HepG2 (cell line): ENCODE measurements around the gene XXYLT1. TPM values are rescaled to one million over a fixed set of nuclear protein-coding genes. Genes with fewer than 3 reads are reported as not detected.

Experiments used
- AGO1 ChIP-seq: fragments of 200-400 bp; formaldehyde crosslinking; IDR thresholded peaks from 2 replicates; pipeline ENCODE4 v1.6.1; 2017; ENCODE audit warnings: mild to moderate bottlenecking, low read depth, low read length, moderate library complexity; ENCODE audit not compliant: poor library complexity, severe bottlenecking
- AKAP8 ChIP-seq: sonication (generic); formaldehyde crosslinking; IDR thresholded peaks from 2 replicates; pipeline ENCODE4 v1.5.1; 2020; ENCODE audit warnings: mild to moderate bottlenecking, missing genetic modification reagents
- CREM ChIP-seq, 2 experiments: sonication (generic) in 1 of 2; formaldehyde crosslinking in 1 of 2; IDR thresholded peaks; 2 replicates each; pipeline versions ENCODE4 v1.4.0 to v1.6.1; 2016 to 2020; ENCODE audit warnings: antibody characterized with exemption in 1 of 2, mild to moderate bottlenecking in 1 of 2, missing genetic modification reagents in 1 of 2
- DNMT3B ChIP-seq: conservative IDR thresholded peaks from 2 replicates; pipeline ENCODE4 v1.6.1; 2016; ENCODE audit warnings: missing biosample characterization, control low read depth
- E2F2 ChIP-seq: sonication (generic); formaldehyde crosslinking; IDR thresholded peaks from 2 replicates; pipeline ENCODE4 v1.4.0; 2020; ENCODE audit warnings: missing genetic modification reagents, borderline replicate concordance
- ERF ChIP-seq: IDR thresholded peaks from 2 replicates; pipeline ENCODE4 v1.6.1; 2018; ENCODE audit warnings: missing biosample characterization, missing genetic modification reagents
- GPBP1L1 ChIP-seq: sonication (generic); formaldehyde crosslinking; IDR thresholded peaks from 2 replicates; pipeline ENCODE4 v1.5.0; 2020; ENCODE audit warnings: mild to moderate bottlenecking, missing genetic modification reagents
- HMGXB4 ChIP-seq, 2 experiments: sonication (generic) in 1 of 2; formaldehyde crosslinking in 1 of 2; IDR thresholded peaks; 2 replicates each; pipeline versions ENCODE4 v1.4.0 to v1.6.1; 2018 to 2020; ENCODE audit warnings: missing genetic modification reagents in 2 of 2, borderline replicate concordance in 1 of 2, low read depth in 1 of 2, mild to moderate bottlenecking in 1 of 2, missing biosample characterization in 1 of 2
- JARID2 ChIP-seq: sonication (generic); formaldehyde crosslinking; IDR thresholded peaks from 2 replicates; pipeline ENCODE4 v1.8.1; 2023; ENCODE audit warnings: missing genetic modification reagents, inconsistent platforms; ENCODE audit not compliant: insufficient replicate concordance
- KDM2A ChIP-seq: sonication (generic); formaldehyde crosslinking; IDR thresholded peaks from 2 replicates; pipeline ENCODE4 v1.4.0; 2020; ENCODE audit warnings: low read depth, missing genetic modification reagents, borderline replicate concordance
- MEIS1 ChIP-seq: sonication (generic); formaldehyde crosslinking; IDR thresholded peaks from 2 replicates; pipeline ENCODE4 v1.9.0; 2021; ENCODE audit warnings: mild to moderate bottlenecking, missing genetic modification reagents, moderate library complexity, borderline replicate concordance
- MLLT10 ChIP-seq: sonication (generic); formaldehyde crosslinking; IDR thresholded peaks from 2 replicates; pipeline ENCODE4 v1.4.0; 2020; ENCODE audit warnings: missing genetic modification reagents
- MXD4 ChIP-seq: IDR thresholded peaks from 2 replicates; pipeline ENCODE4 v1.6.1; 2016; ENCODE audit warnings: mild to moderate bottlenecking, missing biosample characterization, missing genetic modification reagents
- MYC ChIP-seq: sonication (generic); formaldehyde crosslinking; IDR thresholded peaks from 2 replicates; pipeline ENCODE4 v1.9.0; 2021; ENCODE audit warnings: missing genetic modification reagents, borderline replicate concordance
- NFATC3 ChIP-seq: sonication (generic); formaldehyde crosslinking; IDR thresholded peaks from 2 replicates; pipeline ENCODE4 v1.5.1; 2020; ENCODE audit warnings: mild to moderate bottlenecking, missing genetic modification reagents
- RARG ChIP-seq: sonication (generic); formaldehyde crosslinking; IDR thresholded peaks from 2 replicates; pipeline ENCODE4 v1.4.0; 2020; ENCODE audit warnings: low read depth, mild to moderate bottlenecking, missing genetic modification reagents
- SP2 ChIP-seq: sonication (generic); formaldehyde crosslinking; IDR thresholded peaks from 2 replicates; pipeline ENCODE4 v1.5.1; 2020; ENCODE audit warnings: mild to moderate bottlenecking, missing genetic modification reagents
- TMF1 ChIP-seq: sonication (generic); formaldehyde crosslinking; IDR thresholded peaks from 2 replicates; pipeline ENCODE4 v1.8.1; 2022; ENCODE audit warnings: low read depth, missing genetic modification reagents
- ZBTB21 ChIP-seq: sonication (generic); formaldehyde crosslinking; IDR thresholded peaks from 2 replicates; pipeline ENCODE4 v1.4.0; 2020; ENCODE audit warnings: missing genetic modification reagents
- ZBTB42 ChIP-seq: sonication (generic); formaldehyde crosslinking; IDR thresholded peaks from 2 replicates; pipeline ENCODE4 v1.5.0; 2020; ENCODE audit warnings: mild to moderate bottlenecking, missing genetic modification reagents
- ZNF10 ChIP-seq: sonication (generic); formaldehyde crosslinking; IDR thresholded peaks from 2 replicates; pipeline ENCODE4 v1.4.0; 2020; ENCODE audit warnings: mild to moderate bottlenecking, low read depth, missing genetic modification reagents, borderline replicate concordance
- ZNF296 ChIP-seq: sonication (generic); formaldehyde crosslinking; conservative IDR thresholded peaks from 2 replicates; pipeline ENCODE4 v1.5.0; 2020; ENCODE audit warnings: mild to moderate bottlenecking, missing genetic modification reagents
- ZNF337 ChIP-seq: sonication (generic); formaldehyde crosslinking; IDR thresholded peaks from 2 replicates; pipeline ENCODE4 v1.5.1; 2020; ENCODE audit warnings: missing genetic modification reagents, low read depth, mild to moderate bottlenecking, borderline replicate concordance
- ZNF558 ChIP-seq: sonication (generic); formaldehyde crosslinking; IDR thresholded peaks from 2 replicates; pipeline ENCODE4 v1.9.0; 2022; ENCODE audit warnings: mild to moderate bottlenecking, missing genetic modification reagents, borderline replicate concordance
- ZNF781 ChIP-seq: sonication (generic); formaldehyde crosslinking; IDR thresholded peaks from 2 replicates; pipeline ENCODE4 v1.5.1; 2020; ENCODE audit warnings: borderline replicate concordance, mild to moderate bottlenecking, missing genetic modification reagents; ENCODE audit errors: not compliant biosample characterization
- polyA plus RNA-seq, 8 experiments: library from polyadenylated mRNA; depleted of rRNA in 3 of 8; stranded (reverse) in 7 of 8; unstranded in 1 of 8; fragments of >200 nt; fragmentation: Illumina TruSeq in 4 of 8; extraction: Trizol in 4 of 8; gene quantifications; 2 replicates each; pipeline versions ENCODE4 v1.2.1 to v1.2.3, GENCODE V29; 2011 to 2016; ENCODE audit warnings: low read depth in 4 of 8, missing spikeins in 1 of 8, mixed read lengths in 1 of 8; ENCODE audit not compliant: insufficient read depth in 1 of 8
- total RNA-seq, 5 experiments: library from RNA; depleted of rRNA; stranded (reverse); fragments of >200 nt; fragmentation: Illumina TruSeq; extraction: Trizol; gene quantifications; 2 replicates each; pipeline ENCODE4 v1.2.3, GENCODE V29; 2016; ENCODE audit warnings: low read depth in 1 of 5

Gene XXYLT1
- total and polyA plus RNA-seq, 2 of the 13 experiments (the other 11 are each of a cell fraction or from before 2014, with no cell fraction given): 17.7 to 19.0 TPM

GRCh38 chr3:195198426-195199346 is 72.3 kb downstream of the XXYLT1 start (continued):
- 0 out of 4 replicates have a peak, but pooled peaks of 1 of the 2 experiments have one; percentile 23 for TF ChIP-seq HMGXB4 (CRISPR knock-in tag; IDR thresholded peaks at IDR 0.05; ENCODE audit: borderline replicate concordance in 1 of 2, low read depth in 1 of 2)
- TF ChIP-seq CREM (IDR thresholded peaks at IDR 0.05): peak; percentile 79
- no peak for TF ChIP-seq CREM (CRISPR knock-in tag; IDR thresholded peaks at IDR 0.05)
- TF ChIP-seq ZNF337: no peak
- TF ChIP-seq SP2 (CRISPR knock-in tag): no peak
- no peak for TF ChIP-seq GPBP1L1 (CRISPR knock-in tag)
- no peak for TF ChIP-seq JARID2 (CRISPR knock-in tag)
- TF ChIP-seq MXD4 (CRISPR knock-in tag): no peak
- TF ChIP-seq MEIS1: peak; percentile 65; the same call in 1 of the 2 replicates
- no peak for TF ChIP-seq ZNF10 (CRISPR knock-in tag)
- no peak for TF ChIP-seq ZNF296 (CRISPR knock-in tag)
- no peak for TF ChIP-seq KDM2A (CRISPR knock-in tag)
- no peak for TF ChIP-seq TMF1 (CRISPR knock-in tag)
- TF ChIP-seq DNMT3B (CRISPR knock-in tag): no peak
- no peak for TF ChIP-seq AKAP8
- no peak for TF ChIP-seq NFATC3 (CRISPR knock-in tag)
- no peak for TF ChIP-seq ZNF781 (CRISPR knock-in tag)
- TF ChIP-seq MLLT10 (CRISPR knock-in tag): no peak
- TF ChIP-seq ZBTB21 (CRISPR knock-in tag): no peak
- no peak for TF ChIP-seq RARG (CRISPR knock-in tag)
- peak; percentile 72; the same call in 1 of the 2 replicates for TF ChIP-seq ERF (CRISPR knock-in tag)
- no peak for TF ChIP-seq E2F2 (CRISPR knock-in tag)
- no peak for TF ChIP-seq MYC
- no peak for TF ChIP-seq AGO1
- no peak for TF ChIP-seq ZNF558 (CRISPR knock-in tag)
- TF ChIP-seq ZBTB42 (CRISPR knock-in tag): no peak
